Measurements from ENCODE around the gene CLIP2. TPM values are rescaled to one million over a fixed set of nuclear protein-coding genes. Genes with fewer than 3 reads are reported as not detected.

Gene CLIP2
- total RNA-seq, 1 donor from 2014 or later, result 24.3 TPM

DNA sequence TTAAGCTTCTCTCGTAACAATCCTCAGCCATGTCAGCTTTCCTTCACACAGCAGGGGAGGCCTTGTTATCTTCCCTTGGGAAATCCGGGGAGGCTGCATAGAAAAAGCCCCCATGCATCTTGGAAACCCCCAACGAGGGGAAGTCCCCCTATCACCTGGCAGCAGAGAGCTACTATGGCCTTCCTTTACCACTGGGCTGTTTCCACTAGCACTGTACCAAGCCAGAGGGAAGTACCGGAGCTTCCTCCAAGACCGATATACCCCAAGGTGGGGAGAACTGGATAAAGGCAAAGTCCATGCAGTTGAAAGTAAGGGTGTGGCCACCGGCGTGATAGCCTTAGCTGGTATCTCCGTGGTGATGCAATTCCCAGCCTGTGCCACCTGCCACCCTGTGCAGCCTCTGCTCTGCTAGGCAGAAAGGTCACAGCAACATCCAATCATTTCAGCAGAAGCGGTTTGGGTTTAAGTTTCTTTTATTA, 4.4 kb upstream of the CLIP2 start:
- intact Hi-C loops (cut with DNase I), result no loop called here
- Histone ChIP-seq H3K4me3 (no peak overlapping the region), H3K36me3 (no peaks in the 10 kb centered on the region), H3K4me1 (peaks cover 18% of the 10 kb centered on the region), H3K27me3 (no peaks in the 10 kb centered on the region), H3K27ac (no peak overlapping the region), H3K9me3 (no peaks in the 10 kb centered on the region)
- no peak for DNase-seq (ENCODE audit: extremely low spot score in 2 of 2)
- TF ChIP-seq POLR2AphosphoS5 (IDR thresholded peaks at IDR 0.05; ENCODE audit: insufficient read depth in 1 of 2, low read depth in 1 of 2) (no peak), POLR2A (IDR thresholded peaks at IDR 0.05) (no peak)
- TF ChIP-seq, protein P1, sequence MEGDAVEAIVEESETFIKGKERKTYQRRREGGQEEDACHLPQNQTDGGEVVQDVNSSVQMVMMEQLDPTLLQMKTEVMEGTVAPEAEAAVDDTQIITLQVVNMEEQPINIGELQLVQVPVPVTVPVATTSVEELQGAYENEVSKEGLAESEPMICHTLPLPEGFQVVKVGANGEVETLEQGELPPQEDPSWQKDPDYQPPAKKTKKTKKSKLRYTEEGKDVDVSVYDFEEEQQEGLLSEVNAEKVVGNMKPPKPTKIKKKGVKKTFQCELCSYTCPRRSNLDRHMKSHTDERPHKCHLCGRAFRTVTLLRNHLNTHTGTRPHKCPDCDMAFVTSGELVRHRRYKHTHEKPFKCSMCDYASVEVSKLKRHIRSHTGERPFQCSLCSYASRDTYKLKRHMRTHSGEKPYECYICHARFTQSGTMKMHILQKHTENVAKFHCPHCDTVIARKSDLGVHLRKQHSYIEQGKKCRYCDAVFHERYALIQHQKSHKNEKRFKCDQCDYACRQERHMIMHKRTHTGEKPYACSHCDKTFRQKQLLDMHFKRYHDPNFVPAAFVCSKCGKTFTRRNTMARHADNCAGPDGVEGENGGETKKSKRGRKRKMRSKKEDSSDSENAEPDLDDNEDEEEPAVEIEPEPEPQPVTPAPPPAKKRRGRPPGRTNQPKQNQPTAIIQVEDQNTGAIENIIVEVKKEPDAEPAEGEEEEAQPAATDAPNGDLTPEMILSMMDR (IDR thresholded peaks at IDR 0.05), result no peak

DNA sequence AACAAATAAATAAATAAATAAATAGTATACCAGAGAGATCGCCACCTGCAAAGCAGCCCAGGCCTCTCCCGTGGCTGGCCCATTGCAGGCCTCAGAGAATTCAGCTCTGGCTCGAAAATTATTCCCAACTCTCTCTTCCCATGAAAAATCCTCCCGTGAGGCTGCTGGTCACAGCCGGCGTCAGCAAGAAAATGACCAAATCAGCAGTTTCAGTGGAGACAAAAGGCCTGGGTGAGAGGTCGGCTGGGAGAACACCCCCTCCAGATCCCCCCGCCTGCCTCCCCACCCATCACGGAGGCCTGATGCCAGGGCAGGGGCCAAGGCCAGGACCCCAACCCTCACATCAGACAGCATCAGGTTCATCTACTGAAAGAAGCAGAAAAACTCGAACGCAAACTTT, 3.1 kb upstream of the CLIP2 start:
- no peak for DNase-seq (ENCODE audit: extremely low spot score in 2 of 2)
- H3K4me3 ChIP-seq, result no peak overlapping the region
- intact Hi-C loops (cut with DNase I), result no loop called here
- TF ChIP-seq POLR2A (IDR thresholded peaks at IDR 0.05) (no peak), POLR2AphosphoS5 (IDR thresholded peaks at IDR 0.05; ENCODE audit: insufficient read depth in 1 of 2, low read depth in 1 of 2) (no peak)
- TF ChIP-seq, protein P1 (IDR thresholded peaks at IDR 0.05), result no peak
- peaks cover 23% of the 10 kb centered on the region for H3K4me1 ChIP-seq
- no peaks in the 10 kb centered on the region for H3K9me3 ChIP-seq
- no peak overlapping the region for H3K27ac ChIP-seq
- no peaks in the 10 kb centered on the region for H3K36me3 ChIP-seq
- H3K27me3 ChIP-seq, result no peaks in the 10 kb centered on the region

DNA sequence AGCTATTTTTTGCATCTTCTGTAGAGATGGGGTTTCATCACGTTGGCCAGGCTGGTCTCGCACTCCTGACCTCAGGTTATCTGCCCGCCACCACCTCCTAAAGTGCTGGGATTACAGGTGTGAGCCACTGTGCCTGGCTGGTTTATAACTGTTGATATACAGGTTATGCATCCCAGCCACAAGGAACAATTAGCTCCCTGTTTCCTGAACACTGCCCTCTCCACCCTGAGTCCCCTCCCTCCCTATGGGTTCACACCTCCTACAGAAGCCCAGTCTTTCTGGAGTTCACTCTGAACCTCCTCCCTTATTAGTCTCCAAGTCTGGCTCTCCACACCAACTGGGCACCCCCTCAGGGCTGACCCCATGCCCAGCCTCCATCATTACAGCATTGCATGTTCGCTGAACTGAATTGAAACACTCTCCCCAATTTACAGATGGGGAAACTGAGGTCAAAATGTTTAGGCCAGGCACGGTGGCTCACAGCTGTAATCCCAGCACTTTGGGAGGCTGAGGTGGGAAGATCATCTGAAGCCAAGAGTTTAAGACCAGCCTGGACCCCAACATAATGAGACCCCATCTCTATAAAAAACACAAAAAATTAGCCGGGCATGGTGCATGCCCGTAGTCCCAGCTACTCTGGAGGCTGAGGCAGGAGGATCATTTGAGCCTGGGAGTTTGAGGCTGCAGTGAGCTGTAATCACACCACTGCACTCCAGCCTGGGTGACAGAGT, 1.7 kb upstream of the CLIP2 start:
- no peak overlapping the region for H3K27ac ChIP-seq
- H3K36me3 ChIP-seq, result no peaks in the 10 kb centered on the region
- peaks cover 28% of the 10 kb centered on the region for H3K4me1 ChIP-seq
- DNase-seq (ENCODE audit: extremely low spot score in 2 of 2), result no peak
- no peaks in the 10 kb centered on the region for H3K9me3 ChIP-seq
- intact Hi-C loops (cut with DNase I), result loop anchor here (1.0 kb wide), 1 partner anchor 40 kb away; no protein-coding TSS in a partner anchor
- TF ChIP-seq POLR2AphosphoS5 (IDR thresholded peaks at IDR 0.05; ENCODE audit: insufficient read depth in 1 of 2, low read depth in 1 of 2), result no peak
- H3K4me3 ChIP-seq, result no peak overlapping the region
- no peaks in the 10 kb centered on the region for H3K27me3 ChIP-seq

DNA sequence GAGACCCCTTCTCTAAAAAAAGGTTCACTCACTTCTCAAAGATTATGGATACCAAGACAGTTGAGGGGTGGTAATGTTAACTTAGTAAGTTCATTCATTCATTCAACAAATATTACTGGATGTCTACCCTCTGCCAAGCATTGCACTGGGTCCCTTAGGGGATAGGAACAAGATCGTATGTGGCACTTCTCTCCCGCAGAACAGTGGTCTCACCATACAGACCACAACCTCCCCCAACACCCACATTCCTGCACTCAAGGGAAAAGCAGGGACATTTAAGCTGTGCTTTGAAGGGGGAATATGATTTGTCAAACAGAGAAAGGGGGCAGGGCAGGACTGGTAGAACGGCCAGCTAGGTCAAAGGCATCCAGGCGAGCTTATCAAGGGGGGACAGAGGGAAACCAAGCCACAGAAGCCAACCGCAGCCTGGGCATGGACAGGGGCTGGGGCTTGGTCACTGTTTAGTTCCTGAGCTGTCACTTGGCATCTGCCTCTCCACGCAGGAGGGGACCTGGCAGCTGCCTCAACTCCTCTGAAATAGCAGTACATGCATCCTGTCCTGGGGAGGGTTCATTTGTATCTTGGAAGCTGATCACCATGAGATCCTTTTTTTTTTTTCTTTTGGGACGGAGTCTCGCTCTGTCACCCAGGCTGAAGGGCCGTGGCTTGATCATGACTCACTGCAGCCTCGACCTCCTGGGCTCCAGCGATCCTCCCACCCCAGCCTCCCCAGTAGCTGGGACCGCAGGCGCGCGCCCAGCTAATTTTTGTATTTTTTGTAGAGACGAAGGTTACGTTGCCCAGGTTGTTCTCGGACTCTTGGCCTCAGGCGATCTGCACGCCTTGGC, 949 bp upstream of the CLIP2 start:
- Histone ChIP-seq H3K4me3 (peak overlapping the region; percentile 83 to 92), H3K36me3 (no peaks in the 10 kb centered on the region), H3K27ac (peak overlapping the region; percentile 89), H3K27me3 (no peaks in the 10 kb centered on the region), H3K4me1 (peaks cover 36% of the 10 kb centered on the region), H3K9me3 (no peaks in the 10 kb centered on the region)
- intact Hi-C loops (cut with DNase I), result no loop called here
- no peak for TF ChIP-seq POLR2AphosphoS5 (IDR thresholded peaks at IDR 0.05; ENCODE audit: insufficient read depth in 1 of 2, low read depth in 1 of 2)
- TF ChIP-seq, protein P1 (IDR thresholded peaks at IDR 0.05), result no peak
- no peak for TF ChIP-seq POLR2A (IDR thresholded peaks at IDR 0.05)
- no peak for DNase-seq (ENCODE audit: extremely low spot score in 2 of 2)

DNA sequence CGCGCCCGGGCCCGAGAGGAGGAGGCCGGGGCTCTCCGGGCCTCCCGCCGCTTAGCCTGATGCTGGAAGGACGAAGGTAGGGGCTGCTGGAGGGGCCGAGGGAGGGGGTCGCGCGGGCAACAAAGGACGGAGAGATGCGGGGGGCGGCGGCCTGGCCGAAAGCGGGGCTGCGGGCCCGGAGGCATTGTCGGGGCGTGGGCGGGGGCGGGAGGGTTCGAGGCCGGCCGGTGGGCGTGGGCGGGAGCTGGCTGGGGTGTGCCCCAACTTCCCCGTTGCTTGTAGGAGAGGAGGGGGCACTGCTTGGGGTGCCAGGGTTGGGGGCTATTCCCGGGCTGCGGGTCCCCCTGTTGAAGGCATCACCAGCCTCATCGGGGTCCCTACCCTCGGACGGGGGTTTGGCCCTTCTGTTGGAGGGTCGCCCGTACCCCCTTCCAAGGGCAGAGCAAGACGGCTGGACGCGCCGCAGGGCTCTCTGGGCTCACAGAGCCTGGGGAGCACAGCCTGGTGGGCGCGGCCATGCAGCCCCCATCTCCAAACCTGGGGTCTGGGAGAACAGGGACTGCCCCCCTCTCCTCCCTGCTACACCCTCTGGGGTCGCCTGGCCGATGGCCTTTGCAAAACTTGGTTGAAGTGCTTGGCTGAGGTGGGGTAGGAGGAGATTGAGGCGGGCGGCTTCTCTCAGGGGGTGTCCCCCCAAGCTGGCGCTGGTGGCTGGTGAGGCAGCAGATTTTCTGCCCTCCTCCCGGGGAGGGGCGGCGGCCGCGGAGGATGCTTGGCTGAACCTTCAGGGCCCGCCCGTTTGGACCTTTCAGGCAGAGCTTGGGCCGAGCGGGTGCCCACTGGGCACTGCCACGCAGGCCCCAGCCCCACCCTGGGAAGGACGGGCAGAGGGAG, 699 bp downstream of the CLIP2 start:
- no peak for DNase-seq (ENCODE audit: extremely low spot score in 2 of 2)
- peaks cover 52% of the 10 kb centered on the region for H3K4me1 ChIP-seq

More for the DNA sequence above, 699 bp downstream of the CLIP2 start:
- Histone ChIP-seq H3K36me3 (no peaks in the 10 kb centered on the region), H3K9me3 (no peaks in the 10 kb centered on the region), H3K4me3 (peak overlapping the region; percentile 83 to 92), H3K27me3 (no peaks in the 10 kb centered on the region), H3K27ac (peak overlapping the region; percentile 89)
- TF ChIP-seq POLR2AphosphoS5 (IDR thresholded peaks at IDR 0.05; ENCODE audit: insufficient read depth in 1 of 2, low read depth in 1 of 2) (peak in 1 of 2 donors; percentile 63), POLR2A (IDR thresholded peaks at IDR 0.05) (peak in 1 of 2 donors; percentile 8)
- TF ChIP-seq, protein P1 (IDR thresholded peaks at IDR 0.05), result no peak
- intact Hi-C loops (cut with DNase I), result loop anchor here (5.0 kb wide), 1 partner anchor 33 kb away; no protein-coding TSS in a partner anchor

Measured in vagina (tissue), 2 donors.